H4 (cell line): ENCODE measurements around the gene MKI67. TPM values are rescaled to one million over a fixed set of nuclear protein-coding genes. Genes with fewer than 3 reads are reported as not detected.

ENCODE experiments used
- DNase-seq: peaks from one replicate; pipeline ENCODE4 v3.0.0-alpha.2; 2015; ENCODE audit warnings: low spot score
- total RNA-seq: library from RNA; depleted of rRNA; stranded (reverse); fragments of >200 nt; shearing (Covaris generic); gene quantifications from 2 replicates; pipeline ENCODE4 v1.2.3, GENCODE V29; 2014; rRNA removed

MKI67 gene
- total RNA-seq, 1 experiment from 2014 or later = 33.3 TPM

GRCh38 chr10:128052696-128053095 lies 73.5 kb downstream of the MKI67 start:
- no peak for DNase-seq

DNA sequence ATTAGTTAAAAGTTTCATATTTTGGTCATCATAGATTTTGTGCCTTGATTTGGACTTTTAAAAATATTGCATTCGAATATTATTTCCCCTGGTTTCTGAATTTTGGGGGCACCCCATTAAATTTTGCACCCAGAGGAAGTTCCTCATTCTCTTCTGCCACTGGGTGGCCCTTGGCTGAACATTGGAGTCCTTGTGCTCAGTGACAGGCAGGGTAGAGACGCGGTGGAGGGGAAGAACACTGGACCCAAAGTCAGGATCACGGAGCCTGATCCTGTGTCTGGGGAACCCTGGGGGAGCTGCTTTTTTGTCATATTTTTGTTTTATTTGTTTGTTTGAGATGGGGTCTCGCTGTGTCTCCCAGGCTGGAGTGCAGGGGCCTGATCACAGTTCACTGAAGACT lies 74.7 kb downstream of the MKI67 start:
- DNase-seq = no peak

- no peak for DNase-seq
Observed at GRCh38 chr10:128050936-128051335, 75.3 kb downstream of the MKI67 start.

DNA sequence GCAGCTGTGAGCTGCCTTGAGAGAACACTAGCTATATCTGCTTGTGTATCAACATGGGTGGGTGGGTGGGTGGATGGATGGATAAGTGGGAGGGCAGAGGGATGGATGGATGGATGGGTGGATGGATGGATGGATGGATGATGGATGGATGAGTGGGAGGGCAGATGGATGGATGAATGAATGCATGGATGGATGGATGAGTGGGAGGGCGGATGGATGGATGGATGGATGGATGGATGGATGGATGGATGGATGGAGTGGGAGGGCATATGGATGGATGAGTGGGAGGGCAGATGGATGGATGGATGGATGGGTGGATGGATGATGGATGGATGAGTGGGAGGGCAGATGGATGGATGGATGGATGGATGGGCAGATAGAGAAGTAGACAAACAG lies 76.1 kb downstream of the MKI67 start:
- DNase-seq = no peak

GRCh38 chr10:128049226-128050120 lies 76.8 kb downstream of the MKI67 start:
- no peak for DNase-seq

GRCh38 chr10:128048819-128049210 lies 77.4 kb downstream of the MKI67 start:
- no peak for DNase-seq

DNA sequence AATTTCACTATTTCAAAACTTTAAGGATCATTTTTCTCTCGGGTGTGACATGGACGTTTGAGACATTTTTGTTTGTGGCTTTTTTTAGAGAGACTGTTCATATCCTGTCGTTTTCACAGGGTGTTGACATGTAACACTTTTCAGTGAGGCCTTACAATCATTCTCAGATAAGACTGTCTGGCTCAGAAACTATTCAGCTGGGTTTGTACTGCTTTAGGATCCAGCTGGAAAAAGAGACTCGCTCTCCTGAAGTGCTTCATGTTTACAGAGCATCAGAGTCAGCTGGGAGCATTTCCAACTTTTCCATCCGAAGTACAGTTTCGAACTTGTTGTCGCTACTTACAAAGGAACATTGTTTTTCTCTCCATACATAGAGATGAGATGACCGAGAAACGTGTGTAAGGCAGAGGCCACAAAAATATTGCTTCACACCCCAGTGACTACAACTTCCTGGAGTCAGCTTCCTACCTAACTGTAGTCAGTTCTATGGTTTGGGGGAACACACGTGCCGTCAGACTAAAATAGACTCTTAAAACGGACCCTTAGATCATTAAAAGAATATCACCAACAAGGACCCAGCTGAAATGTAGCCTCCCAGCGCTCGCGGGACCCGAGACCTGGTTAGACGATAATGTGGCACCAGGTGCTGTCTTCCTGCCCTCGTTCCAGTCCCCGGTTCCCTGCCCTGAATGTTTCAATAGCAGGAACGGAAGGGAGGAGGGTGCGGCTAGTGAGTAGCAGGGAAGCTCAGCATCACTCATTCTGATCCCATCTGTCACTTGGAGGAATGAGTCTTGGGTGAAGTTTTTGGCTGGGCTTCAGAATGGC lies 78.0 kb downstream of the MKI67 start:
- peak; percentile 27 for DNase-seq

GRCh38 chr10:128047351-128047750 lies 78.9 kb downstream of the MKI67 start:
- peak; percentile 31 for DNase-seq

DNA sequence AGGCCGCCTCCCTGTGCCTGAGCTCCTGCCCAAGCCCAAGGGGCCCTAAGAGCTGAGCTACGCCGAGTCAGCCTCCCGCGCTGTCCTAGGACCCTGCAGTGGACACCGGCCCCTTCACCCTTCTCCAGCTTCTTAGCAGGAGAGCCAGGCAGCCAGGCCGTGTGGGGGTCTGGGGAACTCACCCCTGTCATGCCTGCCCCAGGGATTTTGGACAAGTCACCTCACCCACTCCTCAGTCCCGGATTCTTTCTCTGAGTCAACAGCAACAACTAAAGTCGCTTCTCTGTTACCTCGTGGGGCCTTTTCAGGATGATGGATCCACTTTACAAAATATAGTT lies 79.3 kb downstream of the MKI67 start:
- no peak for DNase-seq

Other genes with a start within 250 kb of the MKI67 start
- gene CLRN3, start 233.5 kb downstream of the MKI67 start, total RNA-seq = 0.64 TPM in 1 of 2 replicates, not detected in the other
- gene PTPRE, start 219.3 kb downstream of the MKI67 start, total RNA-seq = 3.5 and 4.0 TPM in 2 replicates